Bronchus fibroblast of lung (primary cell): ENCODE data around the gene CUEDC2. TPM values are rescaled to one million over a fixed set of nuclear protein-coding genes. Genes with fewer than 3 reads are reported as not detected.

Experiments used
- total RNA-seq: library from RNA; depleted of rRNA; stranded (reverse); fragments of >200 nt; gene quantifications from 2 replicates; pipeline ENCODE4 v1.2.3, GENCODE V29; 2015

The CUEDC2 gene, protein sequence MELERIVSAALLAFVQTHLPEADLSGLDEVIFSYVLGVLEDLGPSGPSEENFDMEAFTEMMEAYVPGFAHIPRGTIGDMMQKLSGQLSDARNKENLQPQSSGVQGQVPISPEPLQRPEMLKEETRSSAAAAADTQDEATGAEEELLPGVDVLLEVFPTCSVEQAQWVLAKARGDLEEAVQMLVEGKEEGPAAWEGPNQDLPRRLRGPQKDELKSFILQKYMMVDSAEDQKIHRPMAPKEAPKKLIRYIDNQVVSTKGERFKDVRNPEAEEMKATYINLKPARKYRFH
- total RNA-seq = 102 and 104 TPM in 2 replicates

DNA sequence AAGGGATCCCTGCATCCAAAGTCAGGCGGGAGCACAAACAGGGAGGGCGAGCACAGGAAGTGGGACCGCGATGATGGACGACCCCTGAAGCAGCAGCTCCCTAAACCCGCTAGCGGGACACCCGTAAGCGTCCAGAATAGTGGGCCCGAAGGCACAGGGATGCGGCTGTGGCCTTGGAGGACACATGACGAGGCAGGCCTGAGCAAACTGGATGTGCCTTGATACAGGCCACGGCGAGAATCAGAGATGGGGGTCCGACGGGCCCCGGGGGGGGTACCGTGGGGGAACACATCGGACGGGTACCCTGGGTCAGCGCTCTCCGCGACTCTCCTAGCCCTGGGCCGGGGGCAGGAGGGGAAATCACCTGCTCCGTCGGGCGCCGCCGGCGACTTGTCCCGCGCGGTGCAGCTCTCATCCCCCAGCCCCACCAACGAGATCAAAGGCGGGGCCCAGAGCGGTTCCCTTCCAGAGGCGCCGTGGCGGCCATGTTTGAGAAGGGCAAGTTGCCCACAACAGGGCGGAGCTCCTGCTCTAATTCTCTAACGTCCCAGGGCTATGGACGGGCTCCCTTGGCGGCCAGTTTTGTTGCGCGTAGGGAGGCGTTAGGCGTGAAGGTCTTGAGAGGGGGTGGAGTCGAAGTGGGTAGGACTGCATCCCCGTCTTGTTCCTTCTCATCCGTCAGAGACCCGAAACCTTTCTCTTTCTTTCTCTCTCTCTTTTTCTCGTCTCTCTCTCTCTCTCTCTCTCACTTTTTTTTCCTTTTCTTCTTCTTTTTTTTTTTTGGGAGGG is at the start of gene CUEDC2:
Gene CUEDC2 (minus strand): TSS at position 413 of the 789 bp plus-strand sequence. CDS start 7,386 bp downstream, outside the sequence.

DNA sequence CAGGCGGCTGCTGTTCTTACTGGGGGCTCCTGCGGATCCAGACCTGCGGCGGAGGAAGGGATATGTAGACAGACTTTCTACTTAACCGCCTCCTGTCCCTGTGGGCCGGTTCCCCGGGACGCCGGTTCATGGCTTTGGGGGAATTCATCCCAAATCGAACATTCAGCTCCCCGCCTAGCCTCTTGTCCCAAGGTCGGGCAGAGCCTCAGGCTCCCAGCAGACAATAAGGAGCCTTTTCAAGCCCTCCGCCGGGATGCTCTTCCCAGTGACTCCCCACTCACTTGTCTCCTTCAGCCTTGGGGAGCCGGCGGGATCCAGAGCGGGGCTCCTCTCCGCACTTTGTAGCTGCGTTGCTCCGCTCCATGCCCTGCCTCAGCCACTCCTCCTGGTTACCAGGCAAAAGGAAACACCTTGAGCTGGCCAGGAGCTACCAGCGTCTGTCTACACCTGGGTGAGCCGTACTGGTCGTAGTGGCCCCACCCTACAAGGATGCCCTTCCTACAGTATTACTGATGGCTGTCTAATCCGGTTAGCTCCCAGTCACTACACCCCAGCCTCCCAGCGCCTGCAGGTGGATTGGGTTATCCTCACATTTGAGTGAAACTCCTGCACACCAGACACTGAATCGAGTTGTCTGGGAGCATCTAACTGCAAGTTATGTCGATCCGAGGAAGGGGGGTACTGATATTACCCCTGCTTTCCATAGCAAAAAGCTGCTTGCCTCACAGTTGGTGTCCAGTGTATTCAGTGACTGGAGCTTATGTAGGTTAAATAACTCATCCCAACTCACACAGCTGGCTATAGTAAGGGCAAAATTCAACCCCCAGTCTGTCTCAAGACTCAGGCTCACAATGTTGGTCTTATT is 19.0 kb upstream of the CUEDC2 start, which contains the start of gene C10orf95:
Gene C10orf95 (minus strand): TSS at position 439 of the 865 bp plus-strand sequence. CDS start 450 bp downstream, outside the sequence.

DNA sequence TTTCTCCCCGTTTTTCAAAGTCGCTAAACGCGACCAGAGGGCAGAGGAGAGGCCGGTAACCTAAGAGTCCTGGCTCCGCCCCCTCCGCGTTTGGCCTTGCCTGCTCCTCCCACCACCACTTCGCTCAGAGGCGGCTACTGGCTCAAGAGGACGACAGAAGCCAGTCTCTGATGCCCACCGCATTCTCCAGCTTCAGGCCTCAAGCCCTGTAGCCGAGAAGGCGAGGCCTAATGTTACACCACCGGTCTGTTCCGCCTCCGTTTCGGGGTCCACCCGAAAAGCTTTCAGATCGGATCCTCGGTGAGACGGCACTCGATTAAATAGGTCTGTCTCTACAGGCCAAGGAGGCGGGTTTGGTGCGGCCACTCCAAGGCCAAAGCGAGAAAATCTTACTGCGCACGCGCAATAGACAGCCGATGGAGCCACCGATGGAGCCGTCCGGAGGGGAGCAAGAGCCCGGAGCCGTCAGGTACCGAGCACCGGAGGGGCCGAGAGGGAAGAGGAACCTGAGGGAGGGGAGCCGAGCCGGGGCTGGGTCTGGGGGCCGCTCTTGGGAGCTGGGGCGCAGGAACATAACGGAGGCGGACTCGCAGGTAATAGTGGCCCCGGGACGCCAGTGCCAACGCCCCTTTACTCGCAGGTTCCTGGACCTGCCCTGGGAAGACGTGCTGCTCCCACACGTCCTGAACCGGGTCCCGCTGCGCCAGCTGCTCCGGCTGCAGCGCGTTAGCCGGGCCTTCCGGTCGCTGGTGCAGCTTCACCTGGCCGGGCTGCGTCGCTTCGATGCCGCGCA is 11.5 kb downstream of the CUEDC2 start, which contains the start of gene FBXL15:
Gene FBXL15 (plus strand): TSS at position 123 of the 793 bp plus-strand sequence. CDS start 294 bp downstream, at position 417.

DNA sequence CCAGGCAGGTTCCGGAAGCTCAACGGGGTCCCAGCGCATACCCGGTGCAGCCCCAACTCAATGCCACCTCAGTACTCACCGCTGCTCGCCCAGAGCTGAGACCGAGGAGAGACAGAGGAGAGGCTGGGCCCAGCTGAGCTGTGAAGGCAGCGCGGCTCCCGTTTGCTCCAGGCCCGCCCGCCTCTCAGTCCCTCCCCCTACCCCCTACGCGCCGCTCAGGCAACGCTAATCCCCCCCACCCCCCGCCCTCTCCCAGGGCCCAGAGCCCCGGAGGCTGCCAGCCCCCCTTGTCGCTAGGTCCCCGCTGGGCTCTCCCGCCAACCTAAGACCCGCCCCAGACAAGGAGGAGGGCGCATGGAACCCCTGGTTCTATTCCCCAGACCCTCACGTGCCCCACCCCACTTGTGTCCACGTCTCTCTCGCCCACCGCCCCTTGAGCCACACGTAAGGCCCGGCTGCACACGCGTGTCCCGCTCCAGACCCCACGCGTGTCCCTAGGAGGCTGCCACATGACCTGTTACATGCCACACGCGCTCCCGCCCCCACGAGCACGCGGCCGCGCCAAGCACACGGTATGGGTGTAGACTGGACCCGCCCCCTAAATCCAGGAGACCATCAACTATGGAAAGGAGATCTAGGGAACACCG is 13.6 kb downstream of the CUEDC2 start, which contains the start of gene PSD:
Gene PSD (minus strand): TSS at position 164 of the 647 bp plus-strand sequence. CDS start 1,747 bp downstream, outside the sequence.

GRCh38 chr10:102395400-102396316 is 36.7 kb downstream of the CUEDC2 start, which contains the start of gene NFKB2:
Gene NFKB2, plus strand, starts transcription at chr10:102395705. Its CDS starts 255 bp downstream, at chr10:102395960.

Other genes with a start within 250 kb of the CUEDC2 start
- 0.15 and 0.17 TPM in 2 replicates for gene ELOVL3, start 206.3 kb downstream of the CUEDC2 start, total RNA-seq
- not detected in 2 replicates for gene PITX3, start 191.1 kb downstream of the CUEDC2 start, total RNA-seq
- 40.1 and 40.2 TPM in 2 replicates for gene GBF1, start 187.0 kb downstream of the CUEDC2 start, total RNA-seq
- 22.4 and 22.9 TPM in 2 replicates for gene NFKB2, start 36.9 kb downstream of the CUEDC2 start, total RNA-seq
- gene PSD, start 13.8 kb downstream of the CUEDC2 start, total RNA-seq = 0.67 and 1.9 TPM in 2 replicates
- gene FBXL15, start 11.7 kb downstream of the CUEDC2 start, total RNA-seq = 19.6 and 21.0 TPM in 2 replicates
- 0.15 and 0.17 TPM in 2 replicates for gene C10orf95, start 19.0 kb upstream of the CUEDC2 start, total RNA-seq
- gene ACTR1A, start 70.1 kb upstream of the CUEDC2 start, total RNA-seq = 158 and 161 TPM in 2 replicates
- 5.4 and 5.5 TPM in 2 replicates for gene SUFU, start 71.4 kb upstream of the CUEDC2 start, total RNA-seq
- gene TRIM8, start 211.9 kb upstream of the CUEDC2 start, total RNA-seq = 90.3 and 92.6 TPM in 2 replicates